GM19372 (cell line): ENCODE data around the gene JPH2.

Experiments
- ATAC-seq: cut with Tn5 transposase; IDR thresholded peaks from one replicate; pipeline ENCODE4 v1.9.1; 2021; ENCODE audit warnings: mild to moderate bottlenecking, low read depth, moderate library complexity; ENCODE audit not compliant: unreplicated experiment

JPH2 gene

GRCh38 chr20:44188752-44189151 lies 1.8 kb upstream of the JPH2 start:
- ATAC-seq: no peak

- no peak for ATAC-seq
Measured at GRCh38 chr20:44187772-44188709, 1.1 kb upstream of the JPH2 start.

GRCh38 chr20:44186674-44187053 lies 324 bp downstream of the JPH2 start:
- no peak for ATAC-seq

- ATAC-seq: no peak
Measured at GRCh38 chr20:44186201-44186600, 787 bp downstream of the JPH2 start.

- ATAC-seq: no peak
Measured at GRCh38 chr20:44185574-44185973, 1.4 kb downstream of the JPH2 start.

- no peak for ATAC-seq
Measured at GRCh38 chr20:44183282-44183681, 3.7 kb downstream of the JPH2 start.

- no peak for ATAC-seq
Measured at GRCh38 chr20:44182863-44183262, 4.1 kb downstream of the JPH2 start.

- no peak for ATAC-seq
Measured at GRCh38 chr20:44182135-44182765, 4.7 kb downstream of the JPH2 start.

GRCh38 chr20:44181611-44182010 lies 5.4 kb downstream of the JPH2 start:
- no peak for ATAC-seq

GRCh38 chr20:44180814-44181213 lies 6.2 kb downstream of the JPH2 start:
- ATAC-seq: no peak

- ATAC-seq: no peak
Measured at GRCh38 chr20:44176833-44177534, 10.0 kb downstream of the JPH2 start.

- no peak for ATAC-seq
Measured at GRCh38 chr20:44174996-44175765, 11.8 kb downstream of the JPH2 start.

- no peak for ATAC-seq
Measured at GRCh38 chr20:44173846-44174245, 13.1 kb downstream of the JPH2 start.

- no peak for ATAC-seq
Measured at GRCh38 chr20:44173116-44173515, 13.9 kb downstream of the JPH2 start.

- ATAC-seq: no peak
Measured at GRCh38 chr20:44172572-44172950, 14.4 kb downstream of the JPH2 start.

GRCh38 chr20:44171775-44172571 lies 15.0 kb downstream of the JPH2 start:
- no peak for ATAC-seq

- ATAC-seq: no peak
Measured at GRCh38 chr20:44170816-44171410, 16.1 kb downstream of the JPH2 start.

GRCh38 chr20:44167736-44168135 lies 19.3 kb downstream of the JPH2 start:
- ATAC-seq: no peak

GRCh38 chr20:44166477-44166876 lies 20.5 kb downstream of the JPH2 start:
- ATAC-seq: no peak
